Kidney epithelial cell (primary cell): Measurements from ENCODE around the gene DENND1A. TPM values are rescaled to one million over a fixed set of nuclear protein-coding genes. Genes with fewer than 3 reads are reported as not detected.
"Not testable (repeated sequence)": the region's sequence is repeated elsewhere in the genome, so short reads cannot be mapped to it uniquely, and the experiment has no call there.

Source experiments
- DNase-seq: peaks from one replicate; pipeline ENCODE4 v3.0.0-alpha.2; 2010; ENCODE audit warnings: low read depth
- H3K27me3 ChIP-seq: 2 replicates; pipeline ENCODE4 v1.6.0; 2011; ENCODE audit warnings: low read length; ENCODE audit not compliant: control insufficient read depth, insufficient read depth
- H3K36me3 ChIP-seq: 2 replicates; pipeline ENCODE4 v1.5.1; 2011; ENCODE audit warnings: low read length; ENCODE audit not compliant: control insufficient read depth, insufficient read depth
- H3K4me3 ChIP-seq: 2 replicates; pipeline ENCODE4 v1.5.1; 2011; ENCODE audit warnings: low read depth, mild to moderate bottlenecking, control low read depth, low read length
- CTCF ChIP-seq: IDR thresholded peaks from 2 replicates; pipeline ENCODE4 v1.5.1; 2011; ENCODE audit warnings: mild to moderate bottlenecking, moderate library complexity, low read length, control low read depth, inconsistent platforms; ENCODE audit not compliant: insufficient read depth, poor library complexity, severe bottlenecking
- total RNA-seq: library from RNA; depleted of rRNA; stranded (reverse); fragments of >200 nt; gene quantifications from 2 replicates; pipeline ENCODE4 v1.2.3, GENCODE V29; 2015

DENND1A gene
- total RNA-seq, 1 donor from 2014 or later: 14.5 TPM

- Histone ChIP-seq H3K27me3 (no peaks in the 10 kb centered on the region), H3K36me3 (no peaks in the 10 kb centered on the region), H3K4me3 (no peak overlapping the region)
- no peak for DNase-seq
- TF ChIP-seq CTCF: no peak
Measured at GRCh38 chr9:123431581-123431980, 498.3 kb downstream of the DENND1A start.

- DNase-seq, H3K27me3 ChIP-seq, H3K4me3 ChIP-seq, H3K36me3 ChIP-seq: not testable (repeated sequence)
Measured at GRCh38 chr9:123428450-123428849, 501.5 kb downstream of the DENND1A start.

GRCh38 chr9:123426406-123426805 lies 503.5 kb downstream of the DENND1A start:
- H3K36me3 ChIP-seq: no peaks in the 10 kb centered on the region
- no peak overlapping the region for H3K4me3 ChIP-seq
- no peak for TF ChIP-seq CTCF
- no peak for DNase-seq
- H3K27me3 ChIP-seq: no peaks in the 10 kb centered on the region

DNA sequence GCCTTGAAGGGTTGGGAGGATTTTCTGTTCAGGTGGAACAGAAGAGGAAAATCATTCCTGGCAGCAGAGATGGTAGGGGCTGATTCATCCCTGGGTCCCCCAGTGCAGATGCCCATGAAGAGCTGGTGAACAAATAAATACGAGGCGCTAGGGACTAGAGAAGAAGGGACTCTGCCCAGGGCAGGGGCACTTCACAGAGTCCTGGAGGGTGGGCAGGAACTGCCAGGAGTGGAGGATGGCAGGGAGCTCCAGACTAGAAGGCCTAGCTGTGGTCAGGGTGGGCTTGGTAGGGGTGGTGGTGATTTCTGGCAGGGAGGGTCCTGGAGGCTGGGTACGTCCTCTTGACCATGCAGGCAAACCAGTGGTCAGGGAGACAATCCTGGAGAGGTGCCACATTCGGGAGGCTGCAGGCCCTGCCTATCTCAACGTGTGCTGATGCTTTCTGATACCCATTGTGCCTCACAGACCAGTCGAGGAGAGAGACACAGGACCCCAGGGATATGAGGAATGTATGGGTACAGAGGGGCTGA lies 504.0 kb downstream of the DENND1A start:
- no peak for TF ChIP-seq CTCF
- DNase-seq: no peak
- no peaks in the 10 kb centered on the region for H3K27me3 ChIP-seq
- H3K4me3 ChIP-seq: no peak overlapping the region
- H3K36me3 ChIP-seq: no peaks in the 10 kb centered on the region

DNA sequence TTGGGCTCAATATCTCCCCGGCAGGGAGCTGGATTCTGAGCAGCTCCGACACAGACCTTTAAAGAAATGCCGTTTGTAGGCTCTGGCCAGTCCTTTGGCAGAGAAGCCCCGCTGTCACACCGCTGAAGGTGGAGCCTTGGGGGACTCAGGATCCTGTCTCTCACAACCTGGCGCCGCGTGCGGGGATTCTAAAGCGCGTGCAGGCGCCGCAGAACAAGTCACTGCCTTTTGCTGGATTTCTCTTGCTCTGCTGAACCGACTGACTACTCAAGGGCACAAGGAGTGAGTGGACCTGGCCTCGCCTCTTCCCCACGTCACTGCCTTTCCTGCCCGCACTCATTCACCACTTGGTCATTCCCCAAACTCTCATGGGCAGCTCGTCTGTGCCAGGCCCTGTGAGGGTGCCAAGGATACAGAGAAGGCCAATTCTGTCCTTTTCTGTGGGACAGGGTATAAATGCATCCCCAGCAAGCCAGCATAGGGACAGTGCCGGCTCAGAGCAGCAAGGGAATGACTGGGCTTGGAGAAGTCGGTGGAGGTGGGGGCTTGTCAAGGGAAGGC lies 504.6 kb downstream of the DENND1A start:
- TF ChIP-seq CTCF: no peak
- no peak for DNase-seq
- Histone ChIP-seq H3K4me3 (no peak overlapping the region), H3K27me3 (no peaks in the 10 kb centered on the region), H3K36me3 (no peaks in the 10 kb centered on the region)

GRCh38 chr9:123424552-123425225 lies 505.2 kb downstream of the DENND1A start:
- no peak overlapping the region for H3K4me3 ChIP-seq
- no peaks in the 10 kb centered on the region for H3K27me3 ChIP-seq
- no peak for DNase-seq
- TF ChIP-seq CTCF: no peak
- no peaks in the 10 kb centered on the region for H3K36me3 ChIP-seq
